HG02763 (cell line): Measurements from ENCODE around the gene MEA1.
A peak's percentile ranks its signal among the peaks of the same experiment; 100 is the strongest.
"Not testable (repeated sequence)": the region's sequence is repeated elsewhere in the genome, so short reads cannot be mapped to it uniquely, and the experiment has no call there.

Experiments
- ATAC-seq: cut with Tn5 transposase; IDR thresholded peaks from one replicate; pipeline ENCODE4 v1.9.1; 2021; ENCODE audit warnings: mild to moderate bottlenecking, moderate library complexity; ENCODE audit not compliant: unreplicated experiment

Gene MEA1

DNA sequence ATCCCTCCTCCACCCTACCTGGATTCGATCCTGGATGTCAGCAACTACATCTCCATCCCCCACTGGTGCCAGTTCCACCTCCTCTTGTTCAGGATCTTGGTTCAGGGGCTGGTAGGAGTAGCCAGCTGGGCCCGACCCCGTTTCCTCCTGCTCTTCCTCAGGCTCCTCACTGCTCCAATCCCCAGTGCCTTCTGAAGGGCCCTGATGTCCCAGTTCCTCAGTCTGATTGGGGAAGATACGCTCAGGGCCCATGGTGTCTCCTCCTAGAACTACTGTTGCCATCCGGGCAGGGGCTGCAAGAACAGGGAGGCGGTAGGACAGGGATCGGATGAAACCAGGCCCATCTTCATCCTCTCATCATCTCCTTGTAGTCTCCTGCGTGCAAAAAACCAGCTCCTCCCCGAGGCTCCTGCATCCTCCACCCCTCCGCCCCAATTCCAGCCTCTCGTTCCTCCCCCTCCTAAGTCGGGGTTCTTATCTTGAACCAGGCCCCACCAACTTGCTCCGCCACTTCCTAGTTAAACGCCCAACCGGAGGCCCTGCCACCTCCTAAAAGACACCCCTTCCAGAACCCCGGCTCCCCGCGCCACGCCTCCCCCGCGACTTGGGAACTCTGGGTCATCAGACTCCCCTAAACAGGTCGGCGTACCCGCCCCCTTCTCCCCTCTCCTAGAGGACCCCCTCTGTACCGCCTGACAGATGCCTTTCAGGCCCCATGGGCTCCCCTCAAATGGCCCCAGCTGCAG lies 476 bp downstream of the MEA1 start:
- no peak for ATAC-seq

GRCh38 chr6:43012364-43012763 lies 1.4 kb downstream of the MEA1 start:
- no peak for ATAC-seq

DNA sequence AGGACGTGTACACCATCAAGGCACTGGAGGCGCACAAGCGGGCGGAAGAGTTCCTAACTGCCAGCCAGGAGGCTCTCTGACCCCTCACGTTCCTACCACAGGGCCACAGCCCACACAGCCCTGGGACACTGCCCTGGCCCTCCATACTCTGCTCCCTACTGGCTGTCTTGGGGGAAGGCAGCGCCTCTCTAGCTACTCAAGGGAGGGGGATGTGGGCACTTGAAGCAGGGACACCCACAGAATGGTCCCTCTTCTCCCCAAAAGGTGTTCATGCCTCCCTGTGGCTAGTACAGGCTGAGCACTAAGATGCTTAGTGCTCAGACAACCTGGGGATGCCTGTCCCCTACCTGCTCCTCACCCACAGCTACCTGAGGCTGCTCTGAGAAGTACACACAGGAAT lies 2.5 kb downstream of the MEA1 start:
- no peak for ATAC-seq

GRCh38 chr6:43009124-43009523 lies 4.6 kb downstream of the MEA1 start:
- no peak for ATAC-seq

DNA sequence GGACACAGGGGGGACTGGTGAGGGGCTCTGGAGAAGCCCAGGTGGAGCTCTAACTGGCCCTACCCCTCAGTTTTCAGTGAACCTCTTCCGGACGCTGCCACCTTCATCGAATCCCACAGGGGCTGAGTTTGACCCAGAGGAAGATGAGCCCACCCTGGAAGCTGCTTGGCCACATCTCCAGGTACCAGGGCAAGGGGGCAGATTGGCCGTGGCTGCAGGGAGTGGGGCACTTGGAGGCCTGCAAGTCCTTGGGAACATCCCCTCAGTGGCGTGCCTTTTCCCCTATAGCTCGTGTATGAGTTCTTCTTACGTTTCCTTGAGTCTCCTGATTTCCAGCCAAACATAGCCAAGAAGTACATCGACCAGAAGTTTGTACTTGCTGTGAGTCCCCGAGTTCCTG lies 6.6 kb downstream of the MEA1 start:
- no peak for ATAC-seq

DNA sequence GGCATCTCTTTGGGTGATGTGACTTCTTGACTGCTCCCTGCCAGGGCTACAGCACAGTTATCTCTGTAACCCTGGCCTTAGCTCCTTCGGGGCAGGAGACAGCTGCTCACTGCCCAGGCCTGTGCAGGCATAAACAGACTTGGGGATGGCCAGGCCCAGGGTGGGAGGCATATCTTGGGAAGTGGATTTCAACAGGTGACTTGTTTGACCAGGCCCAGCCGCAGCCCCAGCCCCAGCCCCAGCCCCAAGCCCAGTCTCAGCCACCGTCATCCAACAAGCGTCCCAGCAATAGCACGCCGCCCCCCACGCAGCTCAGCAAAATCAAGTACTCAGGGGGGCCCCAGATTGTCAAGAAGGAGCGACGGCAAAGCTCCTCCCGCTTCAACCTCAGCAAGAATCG lies 7.5 kb downstream of the MEA1 start:
- no peak for ATAC-seq

DNA sequence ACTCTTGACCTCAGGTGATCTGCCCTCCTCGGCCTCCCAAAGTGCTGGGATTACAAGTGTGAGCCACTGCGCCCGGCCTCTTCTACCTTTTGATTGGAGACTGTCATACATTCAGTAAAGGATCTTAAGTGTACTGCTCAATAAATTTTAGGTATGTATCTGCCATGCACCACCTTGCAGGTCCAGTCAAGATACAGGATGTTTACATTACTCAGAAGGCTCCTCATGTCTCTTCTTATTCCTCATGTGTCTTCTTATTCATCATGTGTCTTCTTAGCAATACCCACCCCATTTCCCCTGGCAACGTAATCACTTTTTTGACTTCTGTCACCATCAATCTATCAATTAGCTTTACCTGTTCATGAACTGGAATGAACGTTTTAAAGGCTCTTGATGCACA lies 7.9 kb downstream of the MEA1 start:
- no peak for ATAC-seq

- ATAC-seq = no peak
These were observed 11.9 kb downstream of the MEA1 start for GRCh38 chr6:43001843-43002242.

DNA sequence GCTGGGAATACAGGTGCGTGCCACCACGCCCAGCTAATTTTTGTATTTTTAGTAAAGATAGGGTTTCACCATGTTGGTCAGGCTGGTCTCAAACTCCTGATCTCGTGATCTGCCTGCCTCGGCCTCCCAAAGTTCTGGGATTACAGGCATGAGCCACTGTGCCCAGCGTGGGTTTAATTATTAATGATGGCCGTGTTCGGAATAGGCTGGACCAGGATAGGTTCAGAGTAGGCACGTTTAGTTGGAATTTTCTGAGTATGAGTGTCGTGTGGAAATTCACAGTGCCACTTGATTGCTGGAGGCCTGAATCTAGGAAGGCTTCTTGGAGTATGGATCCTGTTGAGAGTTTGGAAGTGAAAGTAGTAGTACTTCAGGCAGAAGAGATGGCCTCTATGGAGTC lies 15.5 kb downstream of the MEA1 start:
- ATAC-seq = not testable (repeated sequence)

DNA sequence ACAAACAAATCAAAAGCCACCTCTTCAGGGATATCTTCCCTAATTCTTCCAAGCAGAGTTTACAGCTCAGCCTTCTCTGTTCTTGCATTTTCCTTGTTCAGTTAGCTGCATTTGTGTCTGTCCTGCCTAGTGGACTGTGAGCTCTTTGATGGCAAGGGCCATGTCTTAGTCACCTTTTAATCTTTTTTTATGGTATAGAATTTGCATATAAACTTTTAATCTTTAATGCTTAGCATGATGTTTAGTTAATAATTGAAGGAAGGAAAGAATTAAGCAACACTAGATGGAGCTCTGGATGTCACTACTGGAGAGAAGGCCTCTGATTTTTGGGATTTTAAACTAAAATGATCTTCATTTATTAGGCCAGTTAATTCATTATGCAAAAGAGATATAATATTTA lies 17.2 kb downstream of the MEA1 start:
- no peak for ATAC-seq

DNA sequence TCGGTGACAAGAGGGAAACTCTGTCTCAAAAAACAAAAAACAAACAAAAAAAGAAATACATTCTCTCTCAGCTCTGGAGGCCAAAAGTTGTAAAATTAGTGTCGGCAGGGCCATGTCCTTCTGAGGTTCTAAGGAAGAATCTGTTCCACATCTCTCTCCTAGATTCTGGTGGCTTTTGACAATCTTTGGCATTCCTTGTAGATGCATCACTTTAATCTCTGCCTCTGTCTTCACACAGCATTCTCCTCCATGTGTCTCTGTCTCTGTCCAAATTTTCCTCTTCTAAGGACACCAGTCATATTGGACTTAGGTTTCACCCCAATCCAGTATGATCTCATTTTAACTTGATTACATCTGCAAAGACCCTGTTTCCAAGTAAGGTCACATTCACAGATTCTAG lies 20.3 kb downstream of the MEA1 start:
- no peak for ATAC-seq

DNA sequence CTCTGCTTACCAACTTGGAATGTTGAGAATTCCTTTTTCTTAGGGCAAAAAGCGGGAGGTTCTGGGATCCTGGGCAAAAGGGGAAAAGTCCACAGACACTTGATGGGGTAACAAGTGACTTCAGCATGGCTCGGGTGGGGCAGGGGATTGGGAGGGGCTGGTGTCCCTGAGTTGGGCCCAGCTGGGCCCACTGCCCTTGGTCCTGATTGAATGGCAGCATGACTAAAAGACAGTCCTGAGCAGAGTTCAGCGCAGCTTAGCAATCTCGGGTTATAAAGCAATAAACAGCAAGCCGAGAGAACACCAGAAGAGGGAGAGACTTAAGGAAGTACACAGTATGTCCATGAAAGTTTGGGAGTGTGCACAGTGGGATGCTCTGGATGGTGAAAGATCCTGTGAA lies 23.8 kb downstream of the MEA1 start:
- no peak for ATAC-seq

DNA sequence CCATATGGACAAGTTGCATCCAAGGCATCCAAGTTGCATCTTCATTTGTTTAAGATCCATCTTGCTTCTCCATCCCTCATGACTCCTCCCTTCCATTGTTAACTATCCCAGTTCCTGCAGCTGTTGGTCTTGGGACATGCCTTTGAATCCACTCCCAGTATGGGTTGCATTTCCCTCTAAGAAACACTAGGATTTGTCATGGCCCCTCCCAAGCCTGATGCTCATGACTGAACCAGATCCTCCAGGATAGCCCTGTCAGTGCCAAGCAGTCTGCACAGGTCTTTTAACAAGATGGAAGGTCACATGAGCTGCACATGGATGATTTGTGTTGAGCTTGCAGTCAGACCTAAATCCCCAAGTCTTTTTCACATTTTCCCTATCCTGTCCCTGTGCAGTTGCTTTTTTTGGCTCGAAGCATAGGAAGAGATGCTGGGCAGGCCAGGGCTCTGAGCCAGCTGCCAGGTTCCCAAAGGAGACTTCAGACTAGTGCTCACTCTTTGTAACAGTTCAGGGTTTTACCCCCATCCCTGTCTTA lies 25.2 kb downstream of the MEA1 start:
- ATAC-seq = no peak

GRCh38 chr6:42987533-42988451 lies 26.0 kb downstream of the MEA1 start:
- ATAC-seq = no peak

DNA sequence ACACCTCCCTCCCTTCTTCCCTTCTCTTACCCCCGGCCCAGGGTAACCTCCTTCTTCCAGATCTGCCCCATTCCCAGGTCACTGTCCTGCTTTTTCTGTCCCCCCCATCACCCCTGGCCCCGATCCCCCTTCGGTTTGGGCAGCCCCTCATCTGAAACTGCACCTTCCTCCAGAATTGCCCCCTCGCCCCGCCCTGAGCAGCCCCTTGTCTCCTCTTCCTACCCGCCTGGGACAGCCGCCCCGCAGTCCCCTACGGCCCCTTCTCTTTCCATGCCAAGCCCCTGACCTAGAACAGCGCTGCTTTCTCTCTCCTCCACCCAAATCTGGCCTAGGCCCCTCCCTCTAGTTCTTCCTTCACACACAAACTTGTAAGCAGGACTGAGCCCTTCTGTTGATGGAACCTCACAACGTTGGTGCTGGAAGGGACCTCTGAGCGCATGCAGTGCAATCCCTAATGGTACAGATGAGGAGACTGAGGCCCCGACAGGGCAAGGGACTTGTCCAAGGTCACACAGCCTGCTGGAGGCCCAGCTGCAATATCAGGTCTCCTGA lies 28.7 kb downstream of the MEA1 start:
- no peak for ATAC-seq

GRCh38 chr6:42984001-42984923 lies 29.5 kb downstream of the MEA1 start, which contains the start of gene PPP2R5D:
Gene PPP2R5D (plus strand): TSS chr6:42984570. CDS start chr6:42984678, 108 bp downstream.
- peak; percentile 95 for ATAC-seq

DNA sequence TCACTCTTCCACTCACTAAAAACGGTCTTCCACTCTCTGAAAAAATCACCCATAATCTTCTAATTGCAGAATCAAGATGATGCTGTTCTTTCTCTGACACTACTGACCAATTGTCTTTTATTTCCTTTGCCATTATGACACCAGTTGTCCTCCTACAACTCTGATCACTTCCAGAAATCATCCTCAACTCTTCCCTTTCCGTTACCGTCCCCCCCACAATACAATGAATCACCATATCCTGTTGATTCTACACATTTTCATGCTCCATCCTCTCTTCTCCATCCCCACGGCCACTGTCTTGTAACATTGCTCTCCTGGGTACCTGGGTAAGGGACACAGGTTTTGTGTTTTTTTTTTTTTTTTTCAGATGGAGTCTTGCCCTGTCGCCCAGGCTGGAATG lies 31.9 kb downstream of the MEA1 start:
- no peak for ATAC-seq

DNA sequence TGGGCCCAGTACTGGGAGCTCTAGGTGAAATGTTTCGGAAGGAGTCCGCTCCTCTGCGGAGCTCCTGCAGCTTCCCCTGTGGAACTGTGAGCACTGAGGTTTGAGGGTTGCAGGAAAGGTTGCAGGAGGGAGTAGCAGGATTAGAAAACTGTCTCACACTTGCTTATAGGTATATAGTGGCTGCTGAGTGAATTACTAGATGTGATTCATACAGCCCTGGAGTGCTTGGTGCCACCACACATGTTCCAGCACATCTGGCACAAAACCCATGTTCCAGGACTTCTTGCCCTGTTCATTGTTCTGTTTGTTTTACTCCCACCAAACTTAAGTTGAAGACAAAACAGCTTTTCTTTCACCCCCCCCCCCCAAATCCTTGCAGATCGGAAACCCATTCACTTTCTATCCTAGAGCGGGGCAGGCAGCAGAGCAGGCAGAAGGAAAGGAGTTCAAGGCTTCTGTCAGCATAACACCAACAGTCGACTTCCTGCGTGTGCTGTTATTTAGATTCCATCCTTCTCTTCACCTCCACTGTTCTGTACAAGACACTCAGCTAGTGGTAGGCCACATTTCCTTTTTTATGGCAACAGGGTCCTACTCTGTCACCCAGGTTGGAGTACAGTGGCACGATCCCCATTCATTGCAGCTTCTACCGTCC lies 34.1 kb downstream of the MEA1 start:
- ATAC-seq = no peak

- peak; percentile 90 for ATAC-seq
These were observed 34.8 kb downstream of the MEA1 start, which contains the start of gene PEX6 for GRCh38 chr6:42978839-42979522. Gene PEX6 (minus strand): TSS chr6:42979181. CDS start chr6:42979150, 31 bp downstream.
